ENCODE results near the gene TYMP.

GRCh38 chr22:50486561-50487289 is 43.1 kb downstream of the TYMP start, which contains the start of gene MIOX:
- TF ChIP-seq CTCF (IDR thresholded peaks at IDR 0.05) (no peak), POLR2A (IDR thresholded peaks at IDR 0.05) (no peak)
